ENCODE measurements around the gene HSPB1.
"Not testable (repeated sequence)": the region's sequence is repeated elsewhere in the genome, so short reads cannot be mapped to it uniquely, and the experiment has no call there.

The HSPB1 gene

GRCh38 chr7:76329479-76329878, 27.0 kb downstream of the HSPB1 start:
- no peak for FAIRE-seq
- no peak for DNase-seq (ENCODE audit: insufficient read length, low spot score)
- TF ChIP-seq POLR2AphosphoS5 (IDR thresholded peaks at IDR 0.05; ENCODE audit: low read depth, low read length) (no peak), SPI1 (IDR thresholded peaks at IDR 0.05; ENCODE audit: low read depth, low read length) (no peak), POLR2A (IDR thresholded peaks at IDR 0.05; ENCODE audit: low read depth, low read length) (no peak), POU2F2 (IDR thresholded peaks at IDR 0.05; ENCODE audit: low read depth, low read length) (no peak), PAX5 (IDR thresholded peaks at IDR 0.05; ENCODE audit: insufficient read depth, low read length, severe bottlenecking) (no peak), TAF1 (IDR thresholded peaks at IDR 0.05; ENCODE audit: low read depth, low read length) (no peak)

DNA sequence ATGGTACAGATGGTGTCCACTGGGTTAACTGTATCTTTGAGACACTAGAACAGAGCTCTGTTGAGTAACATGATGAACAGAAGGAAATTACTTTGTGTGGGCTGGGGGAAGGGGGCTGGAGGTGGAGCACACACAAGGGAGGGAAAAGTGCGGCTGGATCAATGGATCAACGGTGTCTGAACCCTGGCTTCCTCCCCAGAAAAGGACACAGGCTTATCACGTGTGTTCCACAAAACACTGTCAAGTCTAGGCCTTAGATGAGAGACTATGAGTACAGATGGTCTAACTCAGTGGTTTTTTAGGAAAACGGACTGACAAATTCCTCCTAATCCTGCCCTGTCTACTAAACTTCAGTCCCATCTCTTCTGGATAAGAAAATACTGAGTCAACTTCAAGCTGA, 27.8 kb downstream of the HSPB1 start:
- FAIRE-seq = no peak
- no peak for DNase-seq (ENCODE audit: insufficient read length, low spot score)
- TF ChIP-seq TAF1 (IDR thresholded peaks at IDR 0.05; ENCODE audit: low read depth, low read length) (no peak), POU2F2 (IDR thresholded peaks at IDR 0.05; ENCODE audit: low read depth, low read length) (no peak), PAX5 (IDR thresholded peaks at IDR 0.05; ENCODE audit: insufficient read depth, low read length, severe bottlenecking) (no peak), SPI1 (IDR thresholded peaks at IDR 0.05; ENCODE audit: low read depth, low read length) (no peak), POLR2AphosphoS5 (IDR thresholded peaks at IDR 0.05; ENCODE audit: low read depth, low read length) (no peak; the same call in 1 of the 2 replicates), POLR2A (IDR thresholded peaks at IDR 0.05; ENCODE audit: low read depth, low read length) (no peak)

- DNase-seq (ENCODE audit: insufficient read length, low spot score) (no peak), FAIRE-seq (no peak)
- TF ChIP-seq TAF1 (IDR thresholded peaks at IDR 0.05; ENCODE audit: low read depth, low read length) = no peak
- no peak for TF ChIP-seq PAX5 (IDR thresholded peaks at IDR 0.05; ENCODE audit: insufficient read depth, low read length, severe bottlenecking)
- no peak for TF ChIP-seq POLR2A (IDR thresholded peaks at IDR 0.05; ENCODE audit: low read depth, low read length)
- TF ChIP-seq POLR2AphosphoS5 (IDR thresholded peaks at IDR 0.05; ENCODE audit: low read depth, low read length) = no peak
- no peak for TF ChIP-seq SPI1 (IDR thresholded peaks at IDR 0.05; ENCODE audit: low read depth, low read length)
- TF ChIP-seq POU2F2 (IDR thresholded peaks at IDR 0.05; ENCODE audit: low read depth, low read length) = no peak
Observed at GRCh38 chr7:76330673-76331072, 28.2 kb downstream of the HSPB1 start.

DNA sequence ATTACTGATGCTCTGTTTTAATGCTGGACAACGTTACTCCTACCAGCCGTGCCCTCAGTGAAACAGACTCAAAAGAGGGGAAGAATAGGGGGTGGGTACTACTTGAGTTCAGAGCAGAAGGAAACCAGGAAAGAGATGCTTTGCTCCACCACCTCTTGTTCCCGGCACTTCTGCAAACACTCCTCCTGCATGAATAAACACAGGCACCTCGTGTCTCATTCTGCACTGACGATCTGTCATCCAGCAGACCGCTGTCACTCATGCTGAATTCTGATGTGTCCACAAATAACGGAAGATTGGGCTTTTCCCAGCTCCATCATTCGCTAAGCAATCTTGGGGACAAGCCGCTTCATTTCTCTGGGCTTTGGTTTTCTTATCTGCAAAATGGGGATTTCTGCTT, 29.6 kb downstream of the HSPB1 start:
- no peak for FAIRE-seq

DNA sequence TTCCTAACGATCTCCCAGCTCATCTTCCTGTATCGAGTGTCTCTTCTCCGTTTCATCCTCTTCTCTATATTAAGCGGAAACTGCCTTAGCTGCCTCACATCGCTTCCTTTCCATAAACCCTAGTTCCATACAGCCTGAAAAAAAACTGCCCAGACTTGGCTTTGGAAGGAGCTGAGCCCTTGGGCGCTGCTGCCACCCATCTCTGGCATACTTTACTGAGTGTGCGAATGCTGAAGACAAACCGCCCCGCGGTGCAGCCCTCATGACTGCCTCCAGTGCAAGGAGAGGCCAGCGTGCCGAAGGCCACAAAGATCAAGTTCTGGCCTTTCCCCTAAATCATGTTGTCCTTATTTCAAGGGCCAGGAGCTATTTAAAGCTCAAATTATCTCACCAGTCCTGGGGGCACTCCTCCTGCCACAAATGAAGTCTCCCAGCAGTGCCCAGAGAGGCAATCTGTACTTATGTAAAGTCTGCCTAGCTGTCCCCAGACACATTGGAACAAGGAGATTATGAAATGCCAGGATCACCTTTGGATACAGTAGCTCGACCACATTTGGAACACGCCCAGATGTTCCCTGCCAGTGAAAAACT, 31.1 kb downstream of the HSPB1 start:
- no peak for DNase-seq (ENCODE audit: insufficient read length, low spot score)
- no peak for FAIRE-seq
- TF ChIP-seq TAF1 (IDR thresholded peaks at IDR 0.05; ENCODE audit: low read depth, low read length) = no peak
- TF ChIP-seq POLR2AphosphoS5 (IDR thresholded peaks at IDR 0.05; ENCODE audit: low read depth, low read length) = no peak
- no peak for TF ChIP-seq POU2F2 (IDR thresholded peaks at IDR 0.05; ENCODE audit: low read depth, low read length)
- no peak for TF ChIP-seq PAX5 (IDR thresholded peaks at IDR 0.05; ENCODE audit: insufficient read depth, low read length, severe bottlenecking)
- no peak for TF ChIP-seq SPI1 (IDR thresholded peaks at IDR 0.05; ENCODE audit: low read depth, low read length)
- TF ChIP-seq POLR2A (IDR thresholded peaks at IDR 0.05; ENCODE audit: low read depth, low read length) = no peak

More for the DNA sequence above, 29.6 kb downstream of the HSPB1 start:
- 0 out of 2 replicates have a peak, but pooled peaks have one; percentile 25 for TF ChIP-seq POLR2A (IDR thresholded peaks at IDR 0.05; ENCODE audit: low read depth, low read length)
- TF ChIP-seq POU2F2 (IDR thresholded peaks at IDR 0.05; ENCODE audit: low read depth, low read length) = no peak
- no peak for DNase-seq (ENCODE audit: insufficient read length, low spot score)

DNA sequence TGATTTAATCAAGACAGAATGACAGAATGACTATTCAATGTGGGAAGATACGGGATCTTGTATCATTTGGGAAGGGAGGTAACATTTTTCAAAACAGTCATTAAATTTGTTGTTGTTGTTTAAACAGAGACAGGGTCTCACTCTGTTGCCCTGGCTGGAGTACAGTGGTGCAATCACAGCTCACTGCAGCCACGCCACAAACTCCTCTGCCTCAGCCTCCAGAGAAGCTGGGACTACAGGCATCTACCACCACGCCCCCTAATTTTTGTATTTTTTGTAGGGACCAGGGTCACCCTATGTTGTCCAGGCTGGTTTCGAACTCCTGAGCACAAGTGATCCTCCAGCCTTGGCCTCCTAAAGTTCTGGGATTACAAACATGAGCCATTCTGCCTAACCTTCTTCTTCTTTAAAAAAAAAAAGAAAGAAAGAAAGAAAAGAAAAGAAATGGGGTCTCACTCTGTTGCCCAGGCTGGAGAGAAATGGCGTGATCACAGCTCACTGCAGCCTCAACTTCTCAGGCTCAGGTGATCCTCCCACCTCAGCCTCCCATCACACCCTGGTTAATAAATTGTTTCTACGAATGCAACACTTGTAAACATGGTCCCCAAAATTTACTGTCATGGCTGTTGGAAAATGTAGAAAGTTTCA, 32.0 kb downstream of the HSPB1 start:
- FAIRE-seq (no peak), DNase-seq (ENCODE audit: insufficient read length, low spot score) (no peak)
- TF ChIP-seq SPI1 (IDR thresholded peaks at IDR 0.05; ENCODE audit: low read depth, low read length) (no peak), POLR2AphosphoS5 (IDR thresholded peaks at IDR 0.05; ENCODE audit: low read depth, low read length) (0 out of 2 replicates have a peak, but pooled peaks have one; percentile 34)

DNA sequence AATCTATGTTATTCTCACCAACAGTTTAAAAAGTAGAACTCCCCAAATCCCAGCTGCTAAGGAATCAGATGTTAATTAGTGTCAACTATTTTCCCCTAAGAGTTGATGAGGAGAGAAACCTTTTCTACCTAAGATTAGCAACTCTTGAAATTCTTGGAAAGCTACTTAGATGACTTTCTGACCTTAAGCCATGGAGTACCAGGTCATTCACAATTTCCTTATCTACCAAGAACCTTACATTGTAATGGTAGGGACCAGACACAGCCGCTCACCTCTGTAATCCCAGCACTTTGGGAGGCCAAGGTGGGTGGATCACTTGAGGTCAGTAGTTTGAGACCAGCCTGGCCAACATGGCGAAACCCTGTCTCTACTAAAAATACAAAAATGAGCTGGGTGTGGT, 32.9 kb downstream of the HSPB1 start:
- not testable (repeated sequence) for DNase-seq (ENCODE audit: insufficient read length, low spot score); FAIRE-seq

GRCh38 chr7:76336094-76336493, 33.6 kb downstream of the HSPB1 start:
- TF ChIP-seq POU2F2 (IDR thresholded peaks at IDR 0.05; ENCODE audit: low read depth, low read length) (no peak), TAF1 (IDR thresholded peaks at IDR 0.05; ENCODE audit: low read depth, low read length) (no peak), POLR2AphosphoS5 (IDR thresholded peaks at IDR 0.05; ENCODE audit: low read depth, low read length) (no peak), PAX5 (IDR thresholded peaks at IDR 0.05; ENCODE audit: insufficient read depth, low read length, severe bottlenecking) (no peak), POLR2A (IDR thresholded peaks at IDR 0.05; ENCODE audit: low read depth, low read length) (no peak), SPI1 (IDR thresholded peaks at IDR 0.05; ENCODE audit: low read depth, low read length) (no peak)
- FAIRE-seq = no peak
- DNase-seq (ENCODE audit: insufficient read length, low spot score) = no peak

DNA sequence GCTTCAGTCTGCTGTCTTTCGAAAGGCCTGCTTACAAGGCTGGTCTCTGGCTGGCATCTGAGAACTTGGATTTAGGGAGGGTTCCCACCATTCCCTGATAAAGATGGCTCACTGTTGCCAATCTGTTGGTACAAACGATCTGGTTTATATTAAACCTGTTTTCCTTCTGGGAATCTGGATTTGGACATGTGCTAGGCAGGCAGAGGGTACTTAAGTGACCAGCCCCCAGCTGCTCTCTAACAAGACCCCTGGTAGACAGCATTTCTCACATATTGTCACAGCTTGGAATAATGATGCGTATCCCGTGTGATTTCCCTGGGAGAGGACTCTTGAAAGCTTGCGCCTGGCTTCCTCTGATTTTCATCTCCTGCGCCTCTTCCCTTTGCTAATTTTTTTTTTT, 34.7 kb downstream of the HSPB1 start:
- DNase-seq (ENCODE audit: insufficient read length, low spot score) (no peak), FAIRE-seq (no peak)
- TF ChIP-seq POLR2AphosphoS5 (IDR thresholded peaks at IDR 0.05; ENCODE audit: low read depth, low read length) (no peak), TAF1 (IDR thresholded peaks at IDR 0.05; ENCODE audit: low read depth, low read length) (no peak)

DNA sequence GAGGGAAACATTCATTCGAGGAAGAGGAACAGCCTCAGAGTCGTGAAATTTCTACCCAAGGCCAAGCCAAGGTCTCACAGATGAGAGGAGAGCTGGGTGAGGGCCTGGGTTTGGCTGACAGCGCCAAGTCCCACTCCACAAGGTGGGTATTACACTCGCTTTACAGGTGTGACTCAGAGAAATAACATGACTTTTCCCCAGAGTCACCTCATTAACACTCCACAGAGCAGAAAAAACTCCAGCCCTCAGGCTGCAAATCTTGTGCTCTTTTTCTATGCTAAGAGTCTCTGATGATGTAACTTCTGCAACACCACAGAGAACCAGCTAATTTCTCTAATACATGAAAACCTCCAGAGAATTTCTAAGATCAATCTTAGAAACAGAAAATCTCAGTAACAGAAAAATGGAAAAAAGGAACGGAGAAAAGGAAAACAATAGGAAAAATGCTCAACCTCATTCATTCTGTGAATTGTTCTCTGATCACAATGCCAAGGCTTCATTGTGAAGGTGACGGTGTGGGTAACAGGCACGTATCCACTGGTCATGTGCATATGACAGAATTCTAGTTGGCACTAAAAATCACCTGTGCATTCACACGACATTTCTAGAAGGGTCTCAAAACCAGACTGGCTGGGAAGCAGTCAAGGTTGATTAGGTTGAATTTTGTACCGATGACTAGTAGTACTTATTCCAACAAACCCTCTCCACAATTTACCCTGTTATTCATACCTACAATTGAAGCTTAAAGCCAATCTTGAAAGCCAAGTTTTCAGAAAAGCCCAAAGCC, 36.0 kb downstream of the HSPB1 start:
- no peak for FAIRE-seq

More for the DNA sequence above, 36.0 kb downstream of the HSPB1 start:
- no peak for DNase-seq (ENCODE audit: insufficient read length, low spot score)
- TF ChIP-seq TAF1 (IDR thresholded peaks at IDR 0.05; ENCODE audit: low read depth, low read length) (no peak), PAX5 (IDR thresholded peaks at IDR 0.05; ENCODE audit: insufficient read depth, low read length, severe bottlenecking) (no peak), POU2F2 (IDR thresholded peaks at IDR 0.05; ENCODE audit: low read depth, low read length) (no peak)

Measured in GM12891 (cell line).